Peyer's patch (tissue), 4 donors: ENCODE results near the gene PHF3. TPM values are rescaled to one million over a fixed set of nuclear protein-coding genes. Genes with fewer than 3 reads are reported as not detected.

Source experiments
- DNase-seq, 3 donors: peaks; one replicate each; pipeline ENCODE4 v3.0.0-alpha.2; 2017 to 2019
- H3K27ac ChIP-seq, 4 donors: fragments of 200-600 bp; sonication (generic); one replicate each; pipeline ENCODE4 v1.5.1; 2016 to 2019
- H3K27me3 ChIP-seq, 2 donors: fragments of 200-600 bp; sonication (generic); one replicate each; pipeline ENCODE4 v1.5.1; 2019
- H3K36me3 ChIP-seq, 3 donors: fragments of 200-600 bp; sonication (generic); one replicate each; pipeline ENCODE4 v1.5.1; 2016 to 2019
- H3K4me1 ChIP-seq, 4 donors: fragments of 200-600 bp; sonication (generic); one replicate each; pipeline ENCODE4 v1.5.1; 2016 to 2019
- H3K4me3 ChIP-seq, 4 donors: fragments of 200-600 bp; sonication (generic); 1 replicate in 3 of 4; 2 replicates in 1 of 4; pipeline ENCODE4 v1.5.1; 2016 to 2019; ENCODE audit warnings: mild to moderate bottlenecking in 1 of 4
- H3K9me3 ChIP-seq, 4 donors: fragments of 200-600 bp; sonication (generic); one replicate each; pipeline ENCODE4 v1.5.1; 2016 to 2019; ENCODE audit warnings: mild to moderate bottlenecking in 1 of 4
- POLR2A ChIP-seq, 2 donors: fragments of 450-650 bp; IDR thresholded peaks; one replicate each; pipeline ENCODE4 v1.5.1; 2017; ENCODE audit warnings: antibody characterized with exemption in 2 of 2, mild to moderate bottlenecking in 2 of 2, moderate library complexity in 2 of 2
- small RNA-seq, 2 donors: library from RNA; depleted of rRNA; stranded (forward); fragments of <200 nt; gene quantifications; one replicate each; pipeline ENCODE3, GENCODE V24; 2016
- total RNA-seq, 4 donors: library from RNA; depleted of rRNA; stranded (reverse); fragments of >200 nt; gene quantifications; one replicate each; pipeline ENCODE4 v1.1.0, GENCODE V29; 2016
- TF ChIP-seq, protein P1 (sequence below), 6 experiments: fragments of 450-650 bp in 4 of 6; fragments of 200-600 bp in 2 of 6; sonication (generic) in 1 of 6; IDR thresholded peaks; one replicate each; pipeline ENCODE4 v1.5.1; 2017 to 2019; ENCODE audit warnings: antibody characterized with exemption in 6 of 6, mild to moderate bottlenecking in 3 of 6, moderate library complexity in 1 of 6

The PHF3 gene
- total RNA-seq, 4 donors from 2014 or later, result 62.1 to 150 (median 78.2) TPM

DNA sequence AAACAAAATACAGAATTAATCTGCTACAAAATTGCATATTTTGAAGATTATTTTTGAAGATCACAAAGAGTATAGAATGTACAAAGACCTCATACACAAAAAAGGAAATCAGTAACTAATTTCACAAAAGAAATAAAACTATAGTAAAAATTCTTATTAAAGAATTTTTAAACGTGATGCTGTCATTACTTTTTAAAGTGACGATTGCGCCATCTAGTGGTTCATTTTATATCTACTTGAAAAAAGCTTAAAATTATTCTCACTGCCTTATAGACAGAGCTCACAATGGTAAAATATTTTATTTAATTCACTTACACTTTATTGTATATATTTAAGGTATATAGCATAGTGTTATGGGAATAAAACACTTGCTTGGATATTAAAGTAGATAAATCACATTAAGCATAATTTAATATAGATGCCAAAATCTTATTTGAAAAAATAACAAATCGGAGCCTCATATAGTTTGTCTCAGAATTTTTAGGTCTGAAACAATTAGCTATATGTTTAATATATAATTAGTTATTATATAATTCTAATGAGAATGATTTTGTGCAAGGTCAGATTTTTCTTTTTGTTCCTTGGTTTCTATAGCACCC lies 128.8 kb downstream of the PHF3 start:
- no peaks in the 10 kb centered on the region for H3K36me3 ChIP-seq
- no peaks in the 10 kb centered on the region for H3K9me3 ChIP-seq
- H3K4me3 ChIP-seq, result no peak overlapping the region
- no peak for DNase-seq
- H3K4me1 ChIP-seq, result no peaks in the 10 kb centered on the region
- H3K27ac ChIP-seq, result no peak overlapping the region
- TF ChIP-seq, protein P1, sequence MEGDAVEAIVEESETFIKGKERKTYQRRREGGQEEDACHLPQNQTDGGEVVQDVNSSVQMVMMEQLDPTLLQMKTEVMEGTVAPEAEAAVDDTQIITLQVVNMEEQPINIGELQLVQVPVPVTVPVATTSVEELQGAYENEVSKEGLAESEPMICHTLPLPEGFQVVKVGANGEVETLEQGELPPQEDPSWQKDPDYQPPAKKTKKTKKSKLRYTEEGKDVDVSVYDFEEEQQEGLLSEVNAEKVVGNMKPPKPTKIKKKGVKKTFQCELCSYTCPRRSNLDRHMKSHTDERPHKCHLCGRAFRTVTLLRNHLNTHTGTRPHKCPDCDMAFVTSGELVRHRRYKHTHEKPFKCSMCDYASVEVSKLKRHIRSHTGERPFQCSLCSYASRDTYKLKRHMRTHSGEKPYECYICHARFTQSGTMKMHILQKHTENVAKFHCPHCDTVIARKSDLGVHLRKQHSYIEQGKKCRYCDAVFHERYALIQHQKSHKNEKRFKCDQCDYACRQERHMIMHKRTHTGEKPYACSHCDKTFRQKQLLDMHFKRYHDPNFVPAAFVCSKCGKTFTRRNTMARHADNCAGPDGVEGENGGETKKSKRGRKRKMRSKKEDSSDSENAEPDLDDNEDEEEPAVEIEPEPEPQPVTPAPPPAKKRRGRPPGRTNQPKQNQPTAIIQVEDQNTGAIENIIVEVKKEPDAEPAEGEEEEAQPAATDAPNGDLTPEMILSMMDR (IDR thresholded peaks at IDR 0.05), result peak; percentile 41 to 79 (median 60)
- no peak for TF ChIP-seq POLR2A (IDR thresholded peaks at IDR 0.05)
- H3K27me3 ChIP-seq, result no peaks in the 10 kb centered on the region

Small RNA genes within 50 kb of the gene (small RNA-seq; reads per million reads assigned to genes)
- gene AL513043.1, result 0 reads per million in 2 donors

Other genes starting within 250 kb of the PHF3 start
- gene PTP4A1, start 63.3 kb upstream of the PHF3 start, total RNA-seq, result 10 to 100 TPM; 23.1 to 40.5 (median 34.9) TPM